SK-N-SH (cell line): ENCODE results near the gene IDI2.

Source experiments
- EP300 ChIP-seq, 2 experiments: IDR thresholded peaks; 2 replicates each; pipeline versions ENCODE4 v1.4.0 to v1.6.1; 2012; ENCODE audit warnings: borderline replicate concordance in 1 of 2, low read depth in 1 of 2, low read length in 1 of 2
- EZH2phosphoT487 ChIP-seq: fragments of 200-600 bp; sonication (generic); IDR thresholded peaks from 2 replicates; pipeline ENCODE4 v1.6.1; 2017; ENCODE audit warnings: low read depth, mixed run types, mild to moderate bottlenecking, antibody characterized with exemption, moderate library complexity, borderline replicate concordance
- FOXM1 ChIP-seq: IDR thresholded peaks from 2 replicates; pipeline ENCODE4 v1.4.0; 2012; ENCODE audit warnings: low read depth, mild to moderate bottlenecking
- GABPA ChIP-seq: IDR thresholded peaks from 2 replicates; pipeline ENCODE4 v1.4.0; 2012; ENCODE audit warnings: low read depth, mild to moderate bottlenecking
- MXI1 ChIP-seq: IDR thresholded peaks from 2 replicates; pipeline ENCODE4 v1.6.1; 2012; ENCODE audit warnings: mild to moderate bottlenecking, low read depth, low read length, improper control_type of control experiment
- POLR2AphosphoS5 ChIP-seq: IDR thresholded peaks from 2 replicates; pipeline ENCODE4 v1.6.1; 2012; ENCODE audit warnings: low read depth, low read length
- RAD21 ChIP-seq: IDR thresholded peaks from 2 replicates; pipeline ENCODE4 v1.6.1; 2012; ENCODE audit warnings: mild to moderate bottlenecking, low read length
- SIN3A ChIP-seq: IDR thresholded peaks from 2 replicates; pipeline ENCODE4 v1.6.1; 2012; ENCODE audit warnings: low read depth, mild to moderate bottlenecking, low read length, moderate library complexity, borderline replicate concordance
- SMC3 ChIP-seq: IDR thresholded peaks from 2 replicates; pipeline ENCODE4 v1.6.1; 2012; ENCODE audit warnings: low read depth, low read length, improper control_type of control experiment
- TAF1 ChIP-seq: IDR thresholded peaks from 2 replicates; pipeline ENCODE4 v1.6.1; 2012; ENCODE audit warnings: low read depth, mild to moderate bottlenecking, low read length, moderate library complexity, borderline replicate concordance
- TEAD4 ChIP-seq: IDR thresholded peaks from 2 replicates; pipeline ENCODE4 v1.4.0; 2012; ENCODE audit warnings: mild to moderate bottlenecking, borderline replicate concordance; ENCODE audit not compliant: insufficient read depth
- TF ChIP-seq, protein P1 (sequence below): fragments of 200-600 bp; sonication (generic); IDR thresholded peaks from 2 replicates; pipeline ENCODE4 v1.6.1; 2017; ENCODE audit warnings: antibody characterized with exemption, mild to moderate bottlenecking, moderate library complexity
- TF ChIP-seq, protein P2 (sequence below): IDR thresholded peaks from 2 replicates; pipeline ENCODE4; 2012

GRCh38 chr10:990808-991207 is 34.9 kb downstream of the IDI2 start:
- no peak for TF ChIP-seq MXI1
- TF ChIP-seq EZH2phosphoT487: no peak
- TF ChIP-seq, protein P1, sequence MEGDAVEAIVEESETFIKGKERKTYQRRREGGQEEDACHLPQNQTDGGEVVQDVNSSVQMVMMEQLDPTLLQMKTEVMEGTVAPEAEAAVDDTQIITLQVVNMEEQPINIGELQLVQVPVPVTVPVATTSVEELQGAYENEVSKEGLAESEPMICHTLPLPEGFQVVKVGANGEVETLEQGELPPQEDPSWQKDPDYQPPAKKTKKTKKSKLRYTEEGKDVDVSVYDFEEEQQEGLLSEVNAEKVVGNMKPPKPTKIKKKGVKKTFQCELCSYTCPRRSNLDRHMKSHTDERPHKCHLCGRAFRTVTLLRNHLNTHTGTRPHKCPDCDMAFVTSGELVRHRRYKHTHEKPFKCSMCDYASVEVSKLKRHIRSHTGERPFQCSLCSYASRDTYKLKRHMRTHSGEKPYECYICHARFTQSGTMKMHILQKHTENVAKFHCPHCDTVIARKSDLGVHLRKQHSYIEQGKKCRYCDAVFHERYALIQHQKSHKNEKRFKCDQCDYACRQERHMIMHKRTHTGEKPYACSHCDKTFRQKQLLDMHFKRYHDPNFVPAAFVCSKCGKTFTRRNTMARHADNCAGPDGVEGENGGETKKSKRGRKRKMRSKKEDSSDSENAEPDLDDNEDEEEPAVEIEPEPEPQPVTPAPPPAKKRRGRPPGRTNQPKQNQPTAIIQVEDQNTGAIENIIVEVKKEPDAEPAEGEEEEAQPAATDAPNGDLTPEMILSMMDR: no peak
- no peak for TF ChIP-seq FOXM1
- no peak for TF ChIP-seq GABPA
- no peak for TF ChIP-seq SMC3
- TF ChIP-seq, protein P2, sequence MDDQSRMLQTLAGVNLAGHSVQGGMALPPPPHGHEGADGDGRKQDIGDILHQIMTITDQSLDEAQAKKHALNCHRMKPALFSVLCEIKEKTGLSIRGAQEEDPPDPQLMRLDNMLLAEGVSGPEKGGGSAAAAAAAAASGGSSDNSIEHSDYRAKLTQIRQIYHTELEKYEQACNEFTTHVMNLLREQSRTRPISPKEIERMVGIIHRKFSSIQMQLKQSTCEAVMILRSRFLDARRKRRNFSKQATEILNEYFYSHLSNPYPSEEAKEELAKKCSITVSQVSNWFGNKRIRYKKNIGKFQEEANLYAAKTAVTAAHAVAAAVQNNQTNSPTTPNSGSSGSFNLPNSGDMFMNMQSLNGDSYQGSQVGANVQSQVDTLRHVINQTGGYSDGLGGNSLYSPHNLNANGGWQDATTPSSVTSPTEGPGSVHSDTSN: no peak
- TF ChIP-seq RAD21: no peak
- TF ChIP-seq SIN3A: no peak
- TF ChIP-seq EP300 (IDR thresholded peaks at IDR 0.05; ENCODE audit: borderline replicate concordance in 1 of 2, low read depth in 1 of 2, low read length in 1 of 2): no peak
- TF ChIP-seq POLR2AphosphoS5: no peak
- no peak for TF ChIP-seq TAF1
- TF ChIP-seq TEAD4: no peak
